GM08714 (cell line): Measurements from ENCODE around the gene RAPGEF4.
A peak's percentile ranks its signal among the peaks of the same experiment; 100 is the strongest.

Experiments used
- H3K4me3 ChIP-seq: fragments of 200-500 bp; sonication (Bioruptor generic); 2 replicates; pipeline ENCODE4 v1.5.1; 2014; ENCODE audit warnings: mild to moderate bottlenecking, low read length, inconsistent platforms
- ZNF274 ChIP-seq: IDR thresholded peaks from 2 replicates; pipeline ENCODE4 v1.6.1; 2012; ENCODE audit warnings: mild to moderate bottlenecking, low read depth, low read length

RAPGEF4 gene

GRCh38 chr2:172711110-172711509, 24.5 kb upstream of the RAPGEF4 start:
- H3K4me3 ChIP-seq: no peak overlapping the region
- TF ChIP-seq ZNF274: no peak

GRCh38 chr2:172712251-172712650, 23.4 kb upstream of the RAPGEF4 start:
- H3K4me3 ChIP-seq: no peak overlapping the region
- TF ChIP-seq ZNF274: no peak

- TF ChIP-seq ZNF274: no peak
- H3K4me3 ChIP-seq: no peak overlapping the region
Observed at GRCh38 chr2:172713365-172713875, 22.2 kb upstream of the RAPGEF4 start.

- no peak for TF ChIP-seq ZNF274
- no peak overlapping the region for H3K4me3 ChIP-seq
Observed at GRCh38 chr2:172722481-172722880, 13.2 kb upstream of the RAPGEF4 start.

GRCh38 chr2:172723286-172723685, 12.4 kb upstream of the RAPGEF4 start:
- TF ChIP-seq ZNF274: no peak
- no peak overlapping the region for H3K4me3 ChIP-seq

GRCh38 chr2:172724724-172725123, 10.9 kb upstream of the RAPGEF4 start:
- H3K4me3 ChIP-seq: no peak overlapping the region
- TF ChIP-seq ZNF274: no peak

- no peak for TF ChIP-seq ZNF274
Observed at GRCh38 chr2:172725284-172725683, 10.4 kb upstream of the RAPGEF4 start.

GRCh38 chr2:172725746-172726145, 9.9 kb upstream of the RAPGEF4 start:
- no peak overlapping the region for H3K4me3 ChIP-seq
- TF ChIP-seq ZNF274: no peak

More at GRCh38 chr2:172725284-172725683, 10.4 kb upstream of the RAPGEF4 start:
- no peak overlapping the region for H3K4me3 ChIP-seq

- no peak for TF ChIP-seq ZNF274
Observed at GRCh38 chr2:172726172-172726735, 9.4 kb upstream of the RAPGEF4 start.

GRCh38 chr2:172730411-172730810, 5.2 kb upstream of the RAPGEF4 start:
- H3K4me3 ChIP-seq: no peak overlapping the region
- TF ChIP-seq ZNF274: no peak

More at GRCh38 chr2:172726172-172726735, 9.4 kb upstream of the RAPGEF4 start:
- no peak overlapping the region for H3K4me3 ChIP-seq

- H3K4me3 ChIP-seq: no peak overlapping the region; the same call in 1 of the 2 replicates
- no peak for TF ChIP-seq ZNF274
Observed at GRCh38 chr2:172734711-172735581, 699 bp upstream of the RAPGEF4 start.

GRCh38 chr2:172736424-172737174, 954 bp downstream of the RAPGEF4 start:
- peak overlapping the region; percentile 9; the same call in 1 of the 2 replicates for H3K4me3 ChIP-seq
- TF ChIP-seq ZNF274: no peak

- TF ChIP-seq ZNF274: no peak
- no peak overlapping the region for H3K4me3 ChIP-seq
Observed at GRCh38 chr2:172739661-172740266, 4.1 kb downstream of the RAPGEF4 start.

- TF ChIP-seq ZNF274: no peak
- no peak overlapping the region for H3K4me3 ChIP-seq
Observed at GRCh38 chr2:172740856-172741255, 5.2 kb downstream of the RAPGEF4 start.
